Rectal smooth muscle tissue (tissue), 1 donor: ENCODE measurements around the gene MESP1.

ENCODE experiments used
- H3K27ac ChIP-seq: one replicate; pipeline ENCODE4 v1.7.0; 2013; ENCODE audit warnings: low read depth, low read length, inconsistent platforms
- H3K27me3 ChIP-seq: one replicate; pipeline ENCODE4 v1.7.0; 2013; ENCODE audit warnings: low read length; ENCODE audit not compliant: control insufficient read depth, insufficient read depth
- H3K36me3 ChIP-seq: one replicate; pipeline ENCODE4 v1.7.0; 2013; ENCODE audit warnings: low read length; ENCODE audit not compliant: control insufficient read depth, insufficient read depth
- H3K4me1 ChIP-seq: one replicate; pipeline ENCODE4 v1.7.0; 2013; ENCODE audit warnings: low read length; ENCODE audit not compliant: control insufficient read depth, insufficient read depth
- H3K4me3 ChIP-seq: one replicate; pipeline ENCODE4 v1.7.0; 2013; ENCODE audit warnings: low read length
- H3K9ac ChIP-seq: one replicate; pipeline ENCODE4 v1.7.0; 2013; ENCODE audit warnings: low read length

The MESP1 gene

GRCh38 chr15:89749054-89749453 is 2.0 kb downstream of the MESP1 start:
- Histone ChIP-seq H3K27ac (no peak overlapping the region), H3K9ac (no peak overlapping the region), H3K4me1 (peaks cover 4% of the 10 kb centered on the region), H3K27me3 (peaks cover 6% of the 10 kb centered on the region), H3K36me3 (no peaks in the 10 kb centered on the region), H3K4me3 (no peak overlapping the region)

- peaks cover 4% of the 10 kb centered on the region for H3K4me1 ChIP-seq
- H3K4me3 ChIP-seq: no peak overlapping the region
- H3K36me3 ChIP-seq: no peaks in the 10 kb centered on the region
- peak overlapping the region; percentile 51 for H3K27ac ChIP-seq
- H3K9ac ChIP-seq: no peak overlapping the region
- peaks cover 6% of the 10 kb centered on the region for H3K27me3 ChIP-seq
Measured at GRCh38 chr15:89747708-89748682, 3.1 kb downstream of the MESP1 start.

- Histone ChIP-seq H3K36me3 (no peaks in the 10 kb centered on the region), H3K9ac (no peak overlapping the region), H3K4me3 (no peak overlapping the region), H3K4me1 (peaks cover 4% of the 10 kb centered on the region), H3K27me3 (peaks cover 6% of the 10 kb centered on the region), H3K27ac (no peak overlapping the region)
Measured at GRCh38 chr15:89746386-89746780, 4.7 kb downstream of the MESP1 start.

DNA sequence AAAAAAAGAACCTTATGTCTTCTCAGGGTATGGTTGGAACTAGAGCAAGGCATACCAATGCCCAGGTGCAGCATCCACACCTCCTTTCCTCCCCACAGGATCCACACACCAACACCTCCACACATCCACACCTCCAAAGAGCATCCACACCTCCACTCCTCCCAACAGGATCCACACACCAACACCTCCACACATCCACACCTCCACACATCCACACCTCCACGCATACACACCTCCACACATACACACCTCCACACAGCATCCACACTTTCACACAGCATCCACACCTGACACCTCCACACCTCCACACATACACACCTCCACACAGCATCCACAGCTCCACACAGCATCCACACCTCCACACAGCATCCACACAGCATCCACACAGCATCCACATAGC is 5.3 kb downstream of the MESP1 start:
- peaks cover 4% of the 10 kb centered on the region for H3K4me1 ChIP-seq
- H3K27ac ChIP-seq: no peak overlapping the region
- no peak overlapping the region for H3K4me3 ChIP-seq
- H3K36me3 ChIP-seq: no peaks in the 10 kb centered on the region
- H3K9ac ChIP-seq: no peak overlapping the region
- H3K27me3 ChIP-seq: peaks cover 6% of the 10 kb centered on the region

DNA sequence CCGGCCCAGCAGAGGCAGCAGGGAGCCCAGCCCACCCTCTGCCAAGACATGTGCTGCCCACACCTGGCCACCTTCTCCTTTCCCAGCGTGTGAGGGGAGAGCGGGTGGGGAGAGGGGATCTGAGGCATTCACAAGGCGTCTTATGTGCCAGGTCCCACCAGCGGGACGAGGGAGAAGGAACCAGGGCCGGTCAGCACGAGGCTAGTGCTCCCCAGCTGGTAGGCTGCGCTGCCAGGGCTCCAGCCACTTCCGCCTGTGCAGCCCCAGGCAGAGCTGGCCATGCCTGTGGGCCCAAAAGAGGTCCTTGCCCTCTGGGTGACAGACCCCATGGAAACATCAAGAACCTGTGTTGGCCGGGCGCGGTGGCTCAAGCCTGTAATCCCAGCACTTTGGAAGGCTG is 5.9 kb downstream of the MESP1 start:
- Histone ChIP-seq H3K36me3 (no peaks in the 10 kb centered on the region), H3K27ac (no peak overlapping the region), H3K27me3 (peaks cover 6% of the 10 kb centered on the region), H3K9ac (no peak overlapping the region), H3K4me3 (no peak overlapping the region), H3K4me1 (peaks cover 4% of the 10 kb centered on the region)

- peaks cover 3% of the 10 kb centered on the region for H3K27me3 ChIP-seq
- no peak overlapping the region for H3K9ac ChIP-seq
- H3K4me1 ChIP-seq: no peaks in the 10 kb centered on the region
- no peak overlapping the region for H3K4me3 ChIP-seq
- no peaks in the 10 kb centered on the region for H3K36me3 ChIP-seq
- H3K27ac ChIP-seq: no peak overlapping the region
Measured at GRCh38 chr15:89743594-89743993, 7.5 kb downstream of the MESP1 start.

GRCh38 chr15:89743011-89743410 is 8.0 kb downstream of the MESP1 start:
- no peaks in the 10 kb centered on the region for H3K36me3 ChIP-seq
- H3K9ac ChIP-seq: no peak overlapping the region
- peaks cover 3% of the 10 kb centered on the region for H3K27me3 ChIP-seq
- H3K4me3 ChIP-seq: no peak overlapping the region
- H3K4me1 ChIP-seq: no peaks in the 10 kb centered on the region
- H3K27ac ChIP-seq: no peak overlapping the region

- no peak overlapping the region for H3K4me3 ChIP-seq
- H3K27me3 ChIP-seq: no peaks in the 10 kb centered on the region
- H3K9ac ChIP-seq: no peak overlapping the region
- H3K27ac ChIP-seq: no peak overlapping the region
- no peaks in the 10 kb centered on the region for H3K4me1 ChIP-seq
- H3K36me3 ChIP-seq: no peaks in the 10 kb centered on the region
Measured at GRCh38 chr15:89740137-89740536, 10.9 kb downstream of the MESP1 start.

DNA sequence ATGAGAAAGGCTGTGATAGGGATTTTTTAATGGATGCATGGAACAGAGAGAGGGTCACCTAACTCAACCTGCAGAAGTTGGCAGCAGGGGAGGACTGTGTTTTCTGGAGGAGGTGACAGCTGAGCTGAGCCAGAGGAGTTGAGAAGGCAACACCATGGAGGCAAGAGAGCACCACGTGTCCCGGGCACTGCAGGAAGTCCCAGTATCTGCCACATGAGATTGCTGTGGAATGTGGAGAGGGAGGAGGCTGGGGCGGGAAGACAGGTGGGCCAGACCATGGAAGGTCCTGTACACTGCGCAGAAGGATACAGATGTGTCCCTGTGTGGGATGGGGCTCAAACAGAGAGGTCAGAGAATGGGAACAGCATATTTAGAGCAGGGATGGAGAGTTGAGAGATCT is 15.3 kb downstream of the MESP1 start:
- no peaks in the 10 kb centered on the region for H3K36me3 ChIP-seq

DNA sequence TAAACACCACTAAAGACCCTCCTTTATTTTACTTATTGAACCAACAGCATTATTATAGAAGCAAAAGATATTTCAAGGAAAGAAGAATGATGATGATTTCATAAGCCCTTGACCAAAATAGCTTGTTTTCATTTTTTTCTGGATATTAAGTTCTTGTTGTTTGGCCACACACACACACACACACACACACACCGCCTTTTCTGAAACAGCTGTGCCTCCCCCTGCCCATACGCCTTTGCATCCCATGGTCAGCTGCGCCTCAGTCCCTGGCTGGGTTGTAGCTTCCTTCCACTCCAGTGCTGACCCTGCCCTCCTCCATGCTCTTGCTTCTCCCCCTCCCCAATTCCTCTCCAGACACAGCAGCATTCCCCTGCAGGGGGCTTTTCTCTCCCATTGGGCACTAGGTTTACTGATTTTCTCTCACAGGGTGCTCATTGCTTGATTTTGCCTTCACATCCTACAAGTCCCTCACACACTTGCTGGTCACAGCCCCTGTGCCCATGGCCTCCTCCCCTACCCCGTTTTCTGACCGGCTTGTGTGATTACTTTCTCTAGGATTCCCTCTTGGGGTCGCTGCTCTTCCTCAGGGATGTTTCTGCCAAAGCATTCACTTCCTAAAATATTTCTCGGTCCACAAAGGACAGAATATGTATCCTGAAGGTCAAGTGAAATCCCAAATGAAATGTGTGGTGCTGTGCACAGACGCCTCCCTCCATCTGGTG is 18.4 kb downstream of the MESP1 start:
- Histone ChIP-seq H3K9ac (no peak overlapping the region), H3K36me3 (no peaks in the 10 kb centered on the region), H3K4me1 (no peaks in the 10 kb centered on the region), H3K27ac (no peak overlapping the region), H3K4me3 (no peak overlapping the region), H3K27me3 (no peaks in the 10 kb centered on the region)

More for the DNA sequence above, 15.3 kb downstream of the MESP1 start:
- Histone ChIP-seq H3K4me3 (no peak overlapping the region), H3K9ac (no peak overlapping the region), H3K27ac (no peak overlapping the region), H3K4me1 (no peaks in the 10 kb centered on the region), H3K27me3 (no peaks in the 10 kb centered on the region)

DNA sequence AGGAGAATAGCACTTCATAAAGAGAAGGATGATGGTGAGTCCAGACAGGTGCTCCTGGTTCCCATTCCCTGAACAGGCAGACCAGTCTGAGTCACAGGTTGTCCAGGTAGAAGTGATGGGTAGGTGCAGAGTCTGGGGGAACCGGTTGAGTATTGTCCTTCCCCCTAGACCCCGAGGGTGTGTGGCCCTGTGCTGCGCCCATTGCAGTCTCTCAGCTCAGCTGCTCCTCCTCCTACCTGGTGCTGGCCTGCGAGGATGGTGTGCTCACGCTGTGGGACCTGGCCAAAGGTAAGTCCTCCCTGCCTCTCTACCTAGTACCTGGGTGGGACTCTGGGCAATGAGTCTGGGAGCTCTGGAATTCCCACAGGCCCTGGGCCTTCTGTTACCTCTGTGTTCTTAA is 19.8 kb downstream of the MESP1 start:
- Histone ChIP-seq H3K4me3 (no peak overlapping the region), H3K4me1 (no peaks in the 10 kb centered on the region), H3K27ac (no peak overlapping the region), H3K9ac (no peak overlapping the region), H3K27me3 (no peaks in the 10 kb centered on the region), H3K36me3 (no peaks in the 10 kb centered on the region)

DNA sequence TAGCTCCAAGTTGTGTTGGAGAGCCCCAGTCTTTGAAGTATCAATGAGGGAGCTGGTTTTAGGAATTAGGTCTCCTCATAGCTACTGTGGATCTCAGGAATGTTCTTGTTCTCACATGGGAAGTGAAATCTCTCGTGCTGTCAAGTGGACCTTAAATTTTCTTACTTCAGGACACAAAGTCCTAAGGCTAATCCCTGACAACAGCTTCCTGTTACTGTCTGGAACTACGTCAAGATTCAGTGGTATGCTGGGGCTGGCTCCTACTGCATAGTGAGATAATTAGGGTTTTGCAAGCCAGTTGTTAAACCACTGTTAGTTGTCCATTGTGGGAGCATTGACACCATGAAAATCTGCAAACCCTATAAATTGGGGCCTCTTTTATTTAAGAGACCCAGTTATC is 22.8 kb downstream of the MESP1 start:
- Histone ChIP-seq H3K36me3 (no peaks in the 10 kb centered on the region), H3K4me3 (no peak overlapping the region), H3K9ac (no peak overlapping the region), H3K27ac (no peak overlapping the region), H3K4me1 (no peaks in the 10 kb centered on the region), H3K27me3 (no peaks in the 10 kb centered on the region)
